GM18868 (cell line): ENCODE data around the gene C9orf152.
"Not testable (repeated sequence)": the region's sequence is repeated elsewhere in the genome, so short reads cannot be mapped to it uniquely, and the experiment has no call there.

ENCODE experiments used
- ATAC-seq: cut with Tn5 transposase; IDR thresholded peaks from one replicate; pipeline ENCODE4 v1.9.1; 2021; ENCODE audit warnings: mild to moderate bottlenecking, moderate library complexity; ENCODE audit not compliant: unreplicated experiment

The C9orf152 gene, protein sequence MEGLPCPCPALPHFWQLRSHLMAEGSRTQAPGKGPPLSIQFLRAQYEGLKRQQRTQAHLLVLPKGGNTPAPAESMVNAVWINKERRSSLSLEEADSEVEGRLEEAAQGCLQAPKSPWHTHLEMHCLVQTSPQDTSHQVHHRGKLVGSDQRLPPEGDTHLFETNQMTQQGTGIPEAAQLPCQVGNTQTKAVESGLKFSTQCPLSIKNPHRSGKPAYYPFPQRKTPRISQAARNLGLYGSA

DNA sequence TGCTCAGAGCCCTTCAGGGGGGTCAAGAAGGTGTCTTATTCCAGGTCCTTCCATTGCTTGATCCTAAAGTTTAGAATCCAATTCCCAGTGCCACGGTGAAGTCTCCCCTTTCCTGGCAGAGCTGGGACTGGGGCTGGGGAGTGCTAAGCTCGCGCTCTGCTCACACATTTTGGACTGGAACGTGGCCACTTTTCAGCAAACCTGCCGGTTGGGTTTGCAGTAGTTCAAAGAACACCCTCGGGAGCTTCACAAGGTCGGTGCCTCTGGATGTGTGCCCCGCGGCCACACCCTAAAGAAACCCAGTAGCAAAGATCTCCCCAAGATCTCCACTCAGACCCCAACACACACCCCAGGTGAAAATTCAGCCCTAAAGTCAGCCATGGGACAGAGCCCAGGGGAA, at the start of gene C9orf152:
TSS of gene C9orf152 (minus strand) at position 129 of the 400 bp plus-strand sequence. CDS start 580 bp downstream, outside the sequence.
- no peak for ATAC-seq

DNA sequence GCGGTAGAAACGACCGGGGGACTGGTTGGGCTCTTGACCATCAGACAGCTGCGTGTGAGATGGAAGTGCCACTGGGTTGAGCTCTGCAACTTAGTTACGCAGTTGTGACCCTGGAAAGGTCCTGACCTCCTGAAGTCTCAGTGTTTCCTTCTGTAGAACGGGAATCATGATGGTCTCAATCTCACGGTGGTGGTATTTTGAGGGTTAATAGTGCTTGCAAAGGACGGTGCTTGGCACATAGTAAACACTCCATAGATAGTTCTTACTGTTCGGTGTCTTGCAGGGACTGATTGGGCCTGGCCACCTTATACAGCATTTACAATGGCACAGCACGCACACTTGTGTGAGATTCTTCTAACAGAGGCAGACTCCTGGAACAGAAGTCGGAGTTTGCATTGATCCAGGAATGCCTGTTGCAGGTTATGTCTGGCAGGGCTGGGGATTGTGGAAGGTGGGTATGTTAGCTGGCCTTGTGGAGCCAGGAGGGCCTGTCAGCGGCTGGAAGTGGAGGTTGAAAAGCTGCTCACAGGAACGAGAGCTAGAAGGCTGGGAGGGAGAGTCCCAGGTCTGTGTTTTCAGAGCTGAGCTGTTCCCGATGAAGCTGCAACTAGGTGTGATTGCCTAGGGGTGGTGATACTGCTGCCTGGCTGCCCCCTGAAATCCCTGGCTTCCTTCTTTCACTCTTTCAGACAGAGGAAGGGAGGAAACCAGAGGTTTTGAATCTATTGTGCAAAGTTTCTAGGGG, 49.3 kb upstream of the C9orf152 start:
- peak; percentile 0 for ATAC-seq

DNA sequence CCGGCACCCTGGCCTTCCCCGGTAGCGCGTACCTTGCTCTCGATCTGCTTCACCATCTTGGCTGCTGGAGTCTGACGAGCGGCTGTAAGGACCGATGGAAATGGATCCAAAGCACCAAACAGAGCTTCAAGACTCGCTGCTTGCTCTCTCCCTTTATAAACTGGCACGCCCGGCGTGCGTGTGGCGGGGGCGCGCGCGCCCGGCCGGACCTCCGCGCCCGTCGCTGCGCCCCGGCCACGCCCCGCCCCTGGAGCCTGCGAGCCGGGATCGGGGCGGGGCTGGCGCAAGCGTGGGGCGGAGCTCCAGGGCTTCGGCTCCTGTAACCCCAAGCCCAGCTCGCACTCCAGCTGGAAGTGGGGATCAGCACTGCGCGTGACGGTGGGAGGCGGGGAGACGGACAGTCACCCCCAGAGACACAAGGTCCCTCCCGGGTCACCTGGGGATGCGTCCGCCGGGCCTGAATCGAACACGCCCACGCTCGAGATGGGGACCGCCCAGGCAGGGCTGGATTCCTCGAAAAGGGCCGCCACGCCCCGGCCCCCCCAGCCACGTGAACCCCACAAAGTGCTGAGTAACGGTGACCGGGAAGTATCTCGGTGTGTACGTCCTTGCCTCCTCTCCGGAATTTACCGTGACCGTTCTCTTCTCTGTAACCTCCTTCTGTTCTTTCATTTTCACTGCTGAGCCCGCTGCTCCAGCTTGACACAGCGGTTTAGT, 48.6 kb upstream of the C9orf152 start, which contains the start of gene TXN:
TSS of gene TXN (minus strand) at position 128 of the 717 bp plus-strand sequence. CDS start at position 56, 72 bp downstream.
- peak; percentile 67 for ATAC-seq

DNA sequence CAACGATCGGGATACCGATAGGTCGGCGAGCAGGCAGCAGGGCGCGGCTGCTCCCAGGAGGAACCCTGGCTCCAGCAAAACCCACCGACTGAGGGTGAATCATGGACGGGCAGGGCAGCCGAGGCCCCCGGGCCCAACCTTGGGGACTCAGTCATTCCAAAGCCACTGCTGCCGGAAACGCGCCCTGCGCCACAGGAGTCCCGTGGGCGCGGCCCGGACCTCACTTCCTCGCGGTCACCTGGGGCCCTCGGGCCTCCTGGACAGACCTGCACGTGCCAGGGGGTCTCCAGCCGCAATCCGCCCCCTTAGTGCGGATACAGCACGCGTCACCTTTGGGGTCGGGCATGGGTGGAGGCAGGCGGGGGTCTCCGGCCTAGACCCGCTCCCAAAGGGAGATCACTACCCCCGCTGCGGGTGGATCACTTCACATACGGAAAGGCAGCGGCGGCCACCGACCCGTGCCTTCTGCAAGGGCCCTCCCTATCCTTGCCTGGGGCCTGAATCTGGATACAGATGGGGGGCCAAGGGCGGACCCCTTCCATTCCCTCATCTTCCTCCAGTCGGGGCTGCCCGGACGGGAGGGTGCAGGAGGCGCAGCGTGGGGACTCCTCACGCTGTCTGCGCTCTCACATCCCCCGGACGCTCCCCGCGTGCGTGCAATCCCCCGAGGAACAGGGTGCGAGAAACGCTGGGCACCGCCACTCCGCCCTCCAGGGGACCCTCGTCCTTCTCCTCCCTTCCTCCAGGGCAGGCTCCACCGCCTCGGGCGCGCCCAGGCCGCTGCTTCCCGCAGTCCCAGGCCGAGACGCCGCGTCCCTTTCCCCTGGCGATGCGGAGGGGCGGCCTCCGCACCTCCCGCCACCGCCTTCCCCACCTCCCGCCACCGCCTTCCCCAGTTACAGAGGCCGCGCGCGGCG, 47.8 kb upstream of the C9orf152 start:
- peak; percentile 20 for ATAC-seq

DNA sequence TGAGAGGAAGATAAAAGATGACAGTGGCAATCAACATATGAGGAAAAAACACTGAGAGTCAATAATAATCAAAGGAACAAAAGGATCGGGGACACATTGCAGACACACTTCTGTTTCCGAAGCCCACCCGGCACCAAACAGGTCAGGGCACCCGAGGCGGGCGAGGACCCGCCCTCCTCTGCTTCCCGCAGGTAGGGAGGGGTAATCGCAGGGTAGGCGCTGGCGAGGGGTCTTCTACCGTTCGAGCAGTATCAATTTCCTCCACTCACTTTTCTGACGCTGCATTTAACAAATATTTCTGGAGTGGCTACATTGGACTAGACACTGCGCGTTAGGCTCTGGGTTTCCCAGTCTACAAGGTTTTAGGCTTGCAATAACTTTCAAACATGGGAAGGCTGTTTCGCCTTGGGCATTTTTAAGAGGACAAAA, 47.1 kb upstream of the C9orf152 start:
- no peak for ATAC-seq

DNA sequence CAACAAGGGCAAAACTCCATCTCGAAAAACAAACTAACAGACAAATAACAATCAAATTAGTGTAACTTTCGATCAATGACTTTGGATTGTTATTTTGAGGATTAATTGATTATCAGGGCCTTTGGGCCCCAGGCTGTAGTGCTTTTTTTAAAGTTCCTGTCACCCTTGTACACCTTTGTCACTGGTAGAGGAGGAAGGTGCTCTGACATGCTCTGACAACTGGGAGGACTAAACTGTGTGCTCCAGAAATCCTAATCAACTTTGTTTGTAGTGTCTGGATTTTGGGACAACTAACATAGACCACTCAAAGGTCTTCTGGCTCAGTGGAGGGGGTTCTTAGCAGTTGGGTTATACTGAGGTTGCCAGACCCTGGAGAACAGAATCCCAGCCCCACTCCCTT, 46.5 kb upstream of the C9orf152 start:
- no peak for ATAC-seq

DNA sequence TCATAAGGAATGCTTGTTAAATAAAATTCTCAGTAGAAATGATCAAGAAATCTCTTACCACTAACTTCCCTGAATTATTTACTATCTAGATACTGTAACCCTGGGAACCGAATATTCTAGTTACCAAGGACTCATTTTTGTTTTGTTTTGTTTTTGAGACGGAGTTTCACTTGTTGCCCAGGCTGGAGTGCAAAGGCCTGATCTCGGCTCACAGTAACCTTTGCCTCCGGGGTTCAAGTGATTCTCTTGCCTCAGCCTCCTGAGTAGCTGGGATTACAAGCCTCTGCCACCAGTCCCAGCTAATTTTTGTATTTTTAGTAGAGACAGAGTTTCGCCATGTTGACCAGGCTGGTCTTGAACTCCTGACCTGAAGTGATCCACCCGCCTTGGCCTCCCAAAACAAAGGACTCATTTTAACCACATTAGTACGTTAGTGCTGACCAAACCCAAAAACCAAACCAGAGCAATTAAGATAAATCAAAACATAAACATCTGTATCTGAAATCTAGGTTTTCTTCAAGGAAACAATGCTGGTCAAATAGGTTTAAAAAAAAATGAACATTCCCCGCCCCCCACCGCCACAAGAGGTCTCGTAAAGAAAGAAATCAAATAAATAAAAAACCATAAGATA, 44.7 kb upstream of the C9orf152 start:
- no peak for ATAC-seq

DNA sequence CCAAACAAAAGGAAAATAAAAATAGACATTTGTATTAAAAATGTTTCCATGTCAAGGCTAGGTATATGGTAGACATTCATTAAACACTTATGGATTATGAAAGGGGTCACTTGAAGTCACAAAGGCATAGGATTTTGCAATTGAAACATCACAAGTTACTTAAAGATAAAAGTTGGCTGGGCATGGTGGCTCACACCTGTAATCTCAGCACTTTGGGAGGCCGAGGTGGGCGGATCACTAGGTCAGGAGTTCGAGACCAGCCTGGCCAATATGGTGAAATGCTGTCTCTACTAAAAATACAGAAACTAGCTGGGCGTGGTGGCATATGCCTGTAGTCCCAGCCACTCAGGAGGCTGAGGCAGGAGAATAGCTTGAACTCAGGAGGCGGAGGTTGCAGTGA, 43.8 kb upstream of the C9orf152 start:
- ATAC-seq: not testable (repeated sequence)

DNA sequence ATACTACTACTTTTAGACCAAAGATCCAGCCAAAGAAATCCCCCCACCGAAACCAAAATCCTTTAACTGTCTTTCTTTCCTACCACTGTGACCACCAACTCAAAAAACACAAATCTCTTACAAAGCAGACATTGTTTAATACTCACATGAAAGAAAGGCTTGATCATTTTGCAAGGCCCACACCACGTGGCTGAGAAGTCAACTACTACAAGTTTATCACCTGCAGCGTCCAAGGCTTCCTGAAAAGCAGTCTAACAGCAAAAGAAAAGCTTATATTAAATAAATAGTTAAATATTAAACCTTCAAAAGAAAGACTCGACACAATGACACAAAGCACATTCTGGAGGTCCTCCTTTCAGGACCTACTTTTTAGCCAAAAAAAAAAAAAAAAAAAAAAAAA, 43.3 kb upstream of the C9orf152 start:
- no peak for ATAC-seq

DNA sequence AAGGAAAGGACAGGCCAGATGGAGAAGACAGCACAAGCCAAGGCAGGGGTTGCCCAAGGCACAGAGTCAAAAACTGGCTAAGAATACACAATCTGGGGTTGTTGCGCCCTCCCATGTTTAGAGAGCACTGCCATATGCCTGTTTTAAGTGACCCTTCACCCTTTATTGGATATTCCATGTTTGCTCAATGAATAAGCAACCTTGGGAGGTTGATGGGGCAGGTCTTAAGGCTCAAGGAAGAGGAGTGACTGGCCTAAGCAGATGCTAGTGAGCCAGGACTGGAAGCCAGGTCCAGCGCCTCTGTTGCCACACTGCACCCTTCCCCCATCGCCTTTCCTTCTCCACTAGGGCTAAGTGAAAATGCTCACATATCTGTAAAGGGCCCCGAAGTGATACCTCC, 41.6 kb upstream of the C9orf152 start:
- no peak for ATAC-seq

DNA sequence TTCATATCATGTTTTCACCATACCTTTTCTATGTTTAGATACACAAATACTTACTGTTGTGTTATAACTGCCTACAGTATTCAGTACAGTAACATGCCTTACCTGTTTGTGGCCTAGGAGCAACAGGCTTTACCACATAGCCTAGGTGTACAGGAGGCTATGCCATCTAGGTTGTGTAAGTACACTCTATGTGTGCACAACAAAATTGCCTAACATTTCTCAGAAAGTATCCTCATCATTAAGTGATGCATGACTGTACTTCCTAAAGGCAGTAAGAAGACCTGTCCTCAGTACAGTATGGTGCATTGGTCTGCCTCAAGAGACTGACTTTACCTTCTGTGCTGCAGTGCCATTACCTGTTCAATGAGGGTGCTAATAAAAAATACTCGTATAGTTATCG, 40.4 kb upstream of the C9orf152 start:
- no peak for ATAC-seq

DNA sequence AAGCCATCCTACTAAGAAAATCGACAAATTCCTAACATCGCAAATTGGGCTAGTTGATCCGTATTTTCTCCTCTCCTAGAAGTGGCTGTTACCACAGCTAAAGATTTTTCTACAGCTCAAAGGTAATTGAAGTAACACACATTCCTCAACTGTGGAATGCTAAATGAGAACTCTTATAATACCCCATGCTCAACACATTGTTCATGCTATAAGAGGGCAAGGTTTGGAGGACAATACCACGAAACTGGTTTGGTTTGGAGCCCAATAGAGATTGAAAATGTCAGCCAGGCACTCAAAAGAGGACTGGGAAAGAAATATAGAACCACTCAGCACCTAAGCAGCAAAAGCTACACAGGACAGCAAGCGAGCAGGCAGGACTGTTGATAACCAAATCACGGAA, 38.3 kb upstream of the C9orf152 start:
- ATAC-seq: no peak

DNA sequence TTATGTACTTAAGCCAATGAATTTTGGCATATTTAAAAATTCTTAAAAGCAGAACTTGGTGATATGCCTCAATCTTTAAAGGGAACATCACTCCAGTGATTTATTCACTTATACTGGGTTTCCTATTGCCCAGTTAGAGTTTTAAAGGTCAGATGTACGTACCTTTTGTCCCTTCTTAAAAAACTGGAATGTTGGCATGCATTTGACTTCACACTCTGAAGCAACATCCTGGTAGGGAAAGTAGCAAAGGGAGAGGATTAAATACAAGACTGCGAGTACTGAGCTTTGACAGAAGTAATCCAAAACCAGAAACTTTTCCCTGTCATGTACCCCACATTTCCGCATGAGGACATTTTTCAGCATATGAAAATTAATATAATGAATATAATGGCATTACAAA, 36.7 kb upstream of the C9orf152 start:
- ATAC-seq: no peak

DNA sequence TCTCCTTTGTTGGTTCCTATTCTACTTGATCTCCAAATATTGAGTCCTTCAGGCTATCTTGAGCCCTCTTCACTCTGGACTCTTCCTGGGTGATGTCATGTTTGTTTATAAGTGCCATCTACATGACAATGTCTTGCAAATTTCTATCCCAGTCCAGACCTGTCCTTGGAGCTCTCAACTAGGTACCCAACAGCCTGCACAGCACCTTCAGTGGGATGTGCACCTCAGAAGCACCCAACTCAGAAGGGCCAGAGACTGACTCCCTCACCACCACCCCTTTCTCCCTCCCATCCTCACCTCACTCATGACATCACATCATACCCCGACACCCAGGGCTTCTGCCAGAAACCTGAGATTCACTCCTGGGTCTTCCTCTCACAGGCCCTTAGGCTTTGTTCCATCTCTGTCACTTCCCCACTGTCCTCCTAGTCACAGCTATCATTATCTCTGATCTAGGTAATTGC, 33.9 kb upstream of the C9orf152 start:
- ATAC-seq: no peak

DNA sequence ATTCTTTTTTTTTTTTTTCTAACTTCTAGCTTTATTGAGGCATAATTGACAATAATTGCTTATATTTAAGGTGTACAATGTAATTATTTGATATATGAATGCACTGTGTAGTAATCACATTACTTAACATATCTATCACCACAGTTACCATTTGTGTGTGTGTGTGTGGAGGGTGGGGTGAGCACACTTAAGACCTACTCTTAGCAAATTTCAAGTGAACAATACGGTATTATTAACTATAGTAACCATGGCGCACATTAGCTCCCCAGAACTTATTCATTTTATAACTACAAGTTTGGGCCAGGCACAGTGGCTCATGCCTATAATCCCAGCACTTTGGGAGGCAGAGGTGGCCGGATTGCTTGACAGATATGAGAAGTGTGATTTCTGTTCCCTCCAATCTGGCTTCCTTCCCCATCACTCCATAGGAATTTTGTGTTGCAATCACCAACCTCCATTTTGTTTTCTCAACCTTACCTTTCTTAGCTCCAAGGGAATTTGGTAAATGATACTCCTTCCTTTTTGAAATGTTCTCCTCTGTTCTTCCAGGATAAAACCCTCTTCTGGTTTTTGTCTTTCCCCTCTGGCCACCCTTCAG, 33.4 kb upstream of the C9orf152 start:
- ATAC-seq: no peak

DNA sequence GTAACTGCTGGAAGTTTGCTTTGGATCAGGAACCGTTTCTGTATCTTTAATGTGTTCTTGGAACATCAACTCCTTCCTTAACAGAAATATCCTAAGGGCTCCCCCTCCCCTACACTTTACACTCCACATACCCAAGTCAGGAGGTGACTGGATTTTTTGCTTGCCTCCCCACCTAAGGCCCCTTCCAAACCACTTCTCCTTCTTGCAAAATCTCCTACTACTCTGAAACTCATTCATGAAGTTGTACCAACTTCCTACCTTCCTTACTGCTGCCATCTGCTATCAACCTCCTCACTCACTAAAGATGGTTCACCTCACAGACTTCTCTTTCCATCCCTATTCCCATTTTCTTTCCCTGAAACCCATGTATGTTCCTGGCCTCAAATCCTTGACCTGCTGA, 32.2 kb upstream of the C9orf152 start:
- no peak for ATAC-seq

DNA sequence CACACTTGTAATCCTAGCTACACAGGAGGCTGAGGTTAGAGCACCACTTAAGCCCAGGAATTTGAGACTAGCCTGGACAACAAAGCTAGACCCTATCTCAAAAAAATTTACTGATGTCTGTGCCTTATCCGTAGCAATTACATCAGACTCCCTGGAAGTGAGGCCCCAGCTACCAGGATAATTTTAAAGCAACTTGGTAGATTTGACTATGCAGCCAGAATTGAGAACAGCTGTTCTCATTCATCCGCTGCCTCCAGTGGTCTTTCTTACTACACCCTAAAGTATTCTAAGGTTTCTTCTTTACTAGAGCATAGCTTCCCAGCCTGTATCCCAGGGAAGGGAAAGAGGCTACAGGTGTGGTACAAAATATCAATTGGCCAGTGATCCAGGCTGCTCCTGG, 20.4 kb upstream of the C9orf152 start:
- ATAC-seq: no peak

DNA sequence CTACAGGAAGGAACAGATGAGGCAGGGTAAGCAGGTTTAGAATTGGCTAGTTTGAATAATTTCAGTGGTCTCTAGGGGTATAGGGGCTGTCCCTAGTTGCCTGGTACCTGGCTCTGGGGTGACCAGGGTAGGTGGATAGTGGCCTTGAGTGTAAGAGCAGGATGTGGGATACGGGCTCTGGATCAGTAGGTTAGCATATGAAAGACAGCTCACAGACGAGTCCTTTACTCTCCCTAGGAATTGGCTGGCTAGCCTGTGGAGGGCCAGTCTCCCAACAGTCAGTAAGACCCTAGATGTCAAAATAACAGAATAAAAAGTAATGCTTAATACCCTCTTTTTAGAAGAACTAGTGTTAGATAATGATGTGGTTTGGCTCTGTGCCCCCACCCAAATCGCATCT, 16.6 kb upstream of the C9orf152 start:
- no peak for ATAC-seq

DNA sequence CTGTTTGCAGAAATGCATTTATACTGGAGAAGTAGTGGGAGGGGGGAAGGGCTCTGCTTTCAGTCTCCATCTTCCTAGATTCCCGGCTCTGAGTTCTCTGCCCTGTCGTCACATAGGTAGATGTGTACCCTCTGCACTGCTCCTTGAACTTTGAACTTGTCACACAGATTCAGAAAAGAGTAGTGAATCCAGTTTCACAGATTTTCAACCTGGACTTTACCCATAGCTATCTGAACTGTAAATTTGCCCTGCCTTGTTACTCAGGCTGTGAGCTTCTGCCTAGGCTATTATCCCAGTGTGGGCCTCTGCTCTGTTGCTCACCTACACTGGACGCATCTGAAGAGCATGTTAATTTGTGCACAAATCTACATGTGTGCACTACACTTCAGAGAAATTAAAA, 12.8 kb upstream of the C9orf152 start:
- ATAC-seq: no peak

DNA sequence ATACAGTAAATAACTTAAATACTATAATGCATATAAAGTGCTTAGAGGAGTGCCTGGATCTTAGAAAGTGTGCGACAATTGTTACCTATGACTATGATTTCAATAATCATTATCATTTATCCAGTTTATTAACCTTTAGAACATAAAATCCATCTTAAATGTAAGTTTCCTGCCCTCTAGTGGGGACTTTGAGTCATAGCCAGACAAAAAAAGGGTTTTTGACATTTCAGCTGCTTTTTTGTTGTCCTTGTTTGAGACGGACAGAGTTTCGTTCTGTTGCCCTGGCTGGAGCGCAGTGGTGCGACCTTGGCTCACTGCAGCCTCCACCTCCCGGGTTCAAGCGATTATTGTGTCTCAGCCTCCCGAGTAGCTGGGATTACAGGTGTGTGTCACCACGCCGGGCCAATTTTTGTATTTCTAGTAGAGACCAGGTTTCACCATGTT, 9.7 kb upstream of the C9orf152 start:
- ATAC-seq: no peak
